DMS53 (cell line): ENCODE measurements around the gene DOCK3.
"Not testable (repeated sequence)": the region's sequence is repeated elsewhere in the genome, so short reads cannot be mapped to it uniquely, and the experiment has no call there.

ENCODE experiments used
- DNase-seq: peaks from one replicate; lab custom pipeline; 2025; lab: John Stamatoyannopoulos, UW

DOCK3 gene

DNA sequence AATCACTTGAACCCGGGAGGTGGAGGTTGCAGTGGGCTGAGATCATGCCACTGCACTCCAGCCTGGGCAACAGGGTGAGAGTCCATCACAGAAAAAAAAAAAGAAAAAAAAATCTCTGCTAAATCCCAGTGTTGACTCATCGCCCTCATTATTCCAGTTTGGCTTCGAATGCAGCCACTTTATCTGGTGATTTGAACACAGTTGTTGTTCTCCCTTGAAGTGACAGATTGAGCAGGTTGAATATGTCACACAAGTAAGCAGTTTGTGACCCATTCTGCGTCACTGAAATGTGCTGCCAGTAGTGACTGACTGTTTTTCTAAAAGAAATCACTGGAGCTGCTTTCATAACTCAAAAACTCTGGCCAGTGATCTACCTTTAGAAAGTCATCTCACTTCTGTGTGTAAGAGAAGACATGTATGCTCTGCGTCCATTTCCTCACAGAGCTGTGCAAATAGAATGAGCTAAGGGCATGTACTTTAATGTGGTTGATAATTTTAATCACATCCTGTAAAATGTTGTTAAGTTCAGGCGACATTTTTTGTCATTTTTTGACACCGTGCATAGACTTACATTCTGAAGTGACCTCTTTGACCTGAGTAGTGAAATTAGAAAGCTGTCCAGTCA lies 12.5 kb downstream of the DOCK3 start:
- DNase-seq, result peak; percentile 0

DNA sequence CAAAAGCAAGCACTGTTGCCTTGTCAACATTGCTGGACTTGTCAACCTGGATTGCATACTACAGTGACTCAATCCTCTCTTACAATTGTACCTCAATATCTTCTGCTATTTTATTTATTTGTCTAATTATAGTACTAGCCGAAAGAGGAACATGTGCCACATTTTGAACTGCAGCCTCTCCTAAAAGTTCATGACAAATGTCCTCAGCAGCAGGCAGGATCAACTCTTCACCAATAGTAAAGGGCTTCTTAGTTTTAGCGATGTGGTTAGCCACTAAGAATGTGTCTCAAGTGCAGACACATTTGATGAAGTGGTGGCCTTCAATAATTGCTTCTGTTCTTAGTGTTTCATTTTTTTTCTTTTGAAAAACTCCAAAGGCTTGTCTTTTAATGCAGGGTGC lies 13.2 kb downstream of the DOCK3 start:
- DNase-seq, result no peak

DNA sequence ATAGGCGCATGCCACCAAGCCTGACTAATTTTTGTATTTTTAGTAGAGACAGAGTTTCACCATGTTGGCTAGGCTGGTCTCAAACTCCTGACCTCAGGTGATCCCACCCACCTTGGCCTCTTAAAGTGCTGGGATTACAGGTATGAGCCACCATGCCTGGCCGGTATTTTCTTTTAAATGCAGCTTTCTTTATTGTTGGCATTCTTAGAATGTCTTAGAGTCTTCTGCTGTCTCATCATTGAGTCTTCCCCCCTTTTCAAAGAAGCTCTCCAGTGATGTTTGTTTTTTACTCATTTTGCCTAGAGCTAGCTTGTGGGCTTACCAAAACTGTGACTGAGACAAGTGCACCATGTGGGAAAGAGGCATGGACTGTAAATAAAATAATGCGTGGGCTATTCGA lies 13.9 kb downstream of the DOCK3 start:
- not testable (repeated sequence) for DNase-seq

DNA sequence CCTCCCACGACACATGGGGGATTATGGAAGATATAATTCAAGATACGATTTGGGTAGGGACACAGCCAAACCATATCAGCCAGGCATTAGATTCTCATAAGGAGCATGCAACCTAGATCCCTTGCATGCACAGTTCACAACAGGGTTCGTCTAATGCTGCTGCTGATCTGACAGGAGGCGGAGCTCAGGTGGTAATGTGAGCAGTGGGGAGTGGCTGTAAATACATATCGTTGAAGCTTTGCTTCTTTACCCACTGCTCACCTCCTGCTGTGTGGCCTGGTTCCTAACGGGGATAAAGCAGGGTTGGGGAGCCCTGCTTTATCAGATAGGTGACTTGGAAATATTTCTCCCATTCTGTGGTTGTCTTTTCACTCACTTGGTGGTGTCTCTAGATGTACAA lies 14.8 kb downstream of the DOCK3 start:
- DNase-seq, result no peak

DNA sequence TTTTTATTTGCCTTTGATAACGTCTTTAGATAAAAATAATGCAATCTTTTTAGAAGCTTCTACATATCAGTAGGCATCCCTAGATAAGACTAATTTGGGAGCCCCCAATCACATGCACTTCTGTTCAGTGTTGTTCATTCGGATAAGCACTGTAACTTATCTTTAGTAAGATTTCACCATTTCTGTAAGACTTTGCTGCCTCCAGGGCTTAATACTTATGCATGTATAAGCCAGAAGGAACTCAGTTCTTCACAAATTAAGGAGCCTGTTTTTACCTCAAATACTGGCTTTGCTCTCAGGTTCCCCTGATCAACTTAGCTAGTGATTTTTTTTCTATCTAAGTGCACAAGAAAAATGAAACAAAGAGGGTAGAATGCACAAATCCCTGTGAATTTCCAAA lies 20.3 kb downstream of the DOCK3 start:
- DNase-seq, result no peak

DNA sequence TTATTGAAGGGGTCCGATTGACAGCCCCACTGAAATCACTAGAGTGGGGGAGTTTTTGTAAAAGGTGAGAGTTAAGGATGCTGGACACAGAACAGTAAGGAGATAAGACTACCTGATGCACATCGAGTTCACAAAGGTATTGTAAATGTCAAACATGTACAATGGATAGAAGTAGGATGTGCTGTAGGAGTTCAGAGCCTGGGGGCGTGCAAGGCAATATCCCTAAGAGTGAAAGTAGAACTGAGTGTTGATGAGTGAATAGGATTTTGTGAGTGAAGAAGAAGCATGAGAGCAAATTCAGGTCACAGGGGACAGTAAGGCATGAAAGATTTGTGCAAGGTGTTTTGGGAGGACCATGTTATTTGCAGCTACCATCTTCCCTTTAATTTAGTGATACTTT lies 21.5 kb downstream of the DOCK3 start:
- DNase-seq, result no peak

DNA sequence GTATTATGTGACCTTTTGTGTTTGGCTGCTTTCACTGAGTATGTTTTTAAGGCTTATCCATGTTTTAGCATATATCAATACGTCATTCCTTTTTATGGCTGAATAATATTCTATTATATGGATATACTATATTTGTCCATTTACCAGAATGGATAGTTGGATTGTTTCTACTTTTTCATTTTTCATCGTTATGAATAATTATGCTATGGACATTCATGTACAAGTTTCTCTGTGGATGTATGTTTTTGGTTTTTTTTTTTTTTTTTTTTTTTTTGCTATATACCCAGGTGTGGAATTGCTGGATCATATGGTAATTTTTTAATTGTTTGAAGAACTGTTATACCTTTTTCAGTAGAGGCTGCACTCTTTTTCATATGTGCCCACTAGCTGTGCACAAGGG lies 23.5 kb downstream of the DOCK3 start:
- DNase-seq, result no peak

DNA sequence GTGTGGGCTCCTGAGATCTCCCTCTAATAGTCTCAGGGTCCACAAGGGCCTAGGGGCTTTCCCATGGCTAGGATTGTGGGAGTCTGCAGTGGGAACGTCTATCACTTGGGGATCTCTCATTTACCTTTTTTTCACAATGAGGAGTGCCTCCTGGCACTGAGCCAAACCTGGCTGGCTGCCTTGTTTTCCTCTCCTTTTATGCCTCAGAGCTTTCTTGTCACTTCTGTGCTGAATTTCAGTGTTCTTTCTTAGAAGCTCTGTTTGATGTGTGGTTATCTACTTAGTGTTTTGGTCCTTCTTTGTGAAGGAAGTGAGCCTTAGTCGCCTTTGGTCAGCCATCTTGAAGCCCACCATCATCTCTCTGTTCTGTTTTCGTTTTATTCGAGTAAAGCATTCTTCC lies 33.9 kb downstream of the DOCK3 start:
- DNase-seq, result no peak

DNA sequence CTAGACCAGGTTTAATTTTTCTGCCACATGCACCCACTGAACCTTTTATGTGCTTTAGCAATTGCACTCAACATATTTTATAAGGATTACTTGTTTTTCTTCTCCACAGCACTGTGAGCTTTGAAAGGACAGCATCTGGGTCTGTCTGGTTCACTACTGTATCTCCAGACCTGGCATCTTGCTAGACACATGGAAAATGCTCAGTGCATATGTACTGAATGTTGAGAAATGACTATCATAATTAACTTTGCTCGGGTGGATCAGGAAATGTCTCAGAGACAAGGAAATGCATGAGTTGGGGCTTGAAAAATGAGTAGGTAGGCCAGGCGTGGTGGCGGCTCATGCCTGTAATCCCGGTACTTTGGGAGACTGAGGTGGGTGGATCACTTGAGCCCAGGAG lies 40.2 kb downstream of the DOCK3 start:
- DNase-seq, result no peak

DNA sequence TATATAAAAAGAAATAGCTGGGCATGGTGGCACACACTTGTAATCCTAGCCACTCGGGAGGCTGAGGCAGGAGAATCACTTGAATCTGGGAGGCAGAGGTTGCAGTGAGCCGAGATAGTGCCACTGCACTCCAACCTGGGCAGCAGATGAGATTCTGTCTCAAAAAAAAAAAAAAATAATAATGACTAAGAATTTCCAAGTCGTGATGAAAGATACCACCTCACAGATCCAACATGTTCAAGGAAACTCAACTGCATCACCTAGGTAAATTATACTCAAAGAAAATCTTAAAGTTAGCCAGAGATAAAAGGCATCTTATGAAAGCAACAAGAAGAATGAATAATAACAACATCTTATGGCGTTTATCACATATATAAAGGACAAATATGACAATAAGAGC lies 50.1 kb downstream of the DOCK3 start:
- DNase-seq, result no peak

DNA sequence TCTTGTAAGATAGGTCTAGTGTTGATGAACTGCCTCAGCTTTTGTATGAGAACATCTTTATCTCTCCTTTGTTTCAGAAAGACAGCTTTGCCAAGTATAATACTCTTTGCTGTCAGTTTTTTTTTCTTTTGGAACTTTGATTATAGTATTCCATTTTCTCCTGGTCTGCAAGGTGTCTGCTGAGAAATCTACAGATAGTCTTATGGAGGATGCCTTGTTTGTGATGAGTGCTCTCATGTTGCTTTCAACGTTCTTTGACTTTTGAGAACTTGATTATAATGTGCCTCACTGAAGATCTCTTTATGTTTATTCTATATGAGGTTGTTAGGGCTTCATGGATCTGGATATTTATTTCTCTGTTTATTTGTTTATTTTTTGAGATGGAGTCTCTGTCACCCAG lies 60.3 kb downstream of the DOCK3 start:
- DNase-seq, result no peak

DNA sequence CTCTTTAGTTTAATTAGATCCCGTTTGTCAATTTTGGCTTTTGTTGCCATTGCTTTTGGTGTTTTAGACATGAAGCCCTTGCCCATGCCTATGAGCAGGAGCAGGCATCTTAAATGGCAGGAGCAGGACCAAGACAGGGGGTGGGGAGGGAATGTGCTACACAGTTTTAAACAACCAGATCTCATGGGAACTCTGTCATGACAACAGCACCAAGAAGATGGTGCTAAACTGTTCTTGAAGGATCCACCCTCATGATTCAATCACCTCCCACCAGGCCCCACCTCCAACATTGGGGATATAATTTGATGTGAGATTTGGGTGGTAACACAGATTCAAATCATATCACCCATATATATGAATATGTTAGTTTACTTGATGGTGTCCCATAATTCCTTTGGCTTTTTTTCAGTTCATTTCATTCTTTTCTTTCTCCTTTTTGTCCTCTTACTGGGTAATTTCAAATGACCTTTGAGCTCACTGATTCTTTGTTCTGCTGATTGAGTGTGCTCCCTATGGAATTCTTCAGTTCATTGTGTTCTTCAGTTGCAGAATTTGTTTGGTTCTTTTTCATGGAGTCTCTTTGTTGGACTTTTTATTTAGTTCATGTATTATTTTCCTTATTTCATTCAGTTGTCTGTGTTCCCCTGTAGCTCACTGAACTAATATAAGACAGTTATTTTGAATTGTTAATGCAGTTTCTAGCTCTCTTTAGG lies 62.6 kb downstream of the DOCK3 start:
- DNase-seq, result no peak

DNA sequence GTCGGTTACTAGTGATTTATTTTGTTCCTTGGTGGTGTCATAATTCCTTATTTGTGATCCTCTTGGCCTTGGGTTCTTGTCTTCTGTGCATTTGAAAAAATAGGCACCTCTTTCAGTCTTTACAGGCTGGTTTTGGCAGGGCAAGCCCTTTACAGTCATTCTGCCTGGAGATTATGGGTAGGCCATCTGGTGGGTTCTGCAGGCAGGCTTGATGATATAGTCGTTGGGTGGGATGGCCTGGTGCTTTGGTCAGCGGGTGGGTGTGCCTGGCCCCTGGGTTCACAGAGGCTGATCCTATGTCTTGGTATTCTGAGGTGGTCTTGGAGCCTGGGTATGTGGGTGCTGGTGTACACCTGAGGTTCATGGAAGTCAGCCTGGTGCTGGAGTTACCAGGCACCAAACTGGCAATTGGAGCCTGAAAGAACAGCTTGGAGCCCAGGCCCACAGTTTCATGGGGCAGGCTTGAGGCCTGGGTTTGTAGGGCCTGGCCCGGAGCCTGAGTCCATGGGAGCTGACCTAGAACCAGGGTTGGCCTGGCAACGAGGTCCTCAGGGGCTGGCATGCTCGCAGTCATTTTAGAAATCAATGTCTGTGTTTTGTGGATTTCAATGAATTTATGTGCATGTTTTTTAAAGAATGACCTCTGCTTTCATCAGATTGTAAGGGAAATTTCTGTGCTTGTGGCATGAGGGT lies 63.3 kb downstream of the DOCK3 start:
- DNase-seq, result no peak

DNA sequence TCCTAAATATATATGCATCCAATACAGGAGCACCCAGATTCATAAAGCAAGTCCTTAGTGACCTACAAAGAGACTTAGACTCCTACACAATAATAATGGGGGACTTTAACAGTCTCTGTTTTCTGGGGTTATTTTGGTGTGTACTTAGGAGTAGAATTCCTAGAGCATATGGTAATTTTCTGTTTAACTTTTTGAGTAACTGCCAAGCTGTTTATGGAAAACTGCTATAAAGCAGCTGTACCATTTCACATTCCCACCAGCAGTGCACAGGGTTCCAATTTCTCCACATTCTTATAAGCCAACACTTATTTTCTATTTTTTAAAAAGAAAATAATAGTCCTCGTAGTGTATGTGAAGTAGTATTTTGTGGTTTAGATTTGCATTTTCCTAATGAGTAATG lies 68.9 kb downstream of the DOCK3 start:
- no peak for DNase-seq

DNA sequence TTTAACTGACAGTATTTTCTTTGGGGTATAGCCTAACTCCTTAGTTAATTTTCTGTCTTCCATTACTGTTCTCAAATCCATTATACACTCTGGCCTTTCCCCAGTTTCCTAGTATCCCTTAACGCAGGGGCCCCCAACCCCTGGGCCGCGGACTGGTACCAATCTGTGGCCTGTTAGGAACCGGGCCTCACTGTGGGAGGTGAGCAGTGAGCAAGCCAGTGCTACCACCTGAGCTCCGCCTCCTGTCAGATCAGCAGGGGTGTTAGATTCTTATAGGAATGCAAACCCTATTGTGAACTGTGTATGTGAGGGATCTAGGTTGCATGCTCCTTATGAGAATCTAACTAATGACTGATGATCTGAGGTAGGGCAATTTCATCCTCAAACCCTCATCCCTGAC lies 75.1 kb downstream of the DOCK3 start:
- DNase-seq, result no peak

DNA sequence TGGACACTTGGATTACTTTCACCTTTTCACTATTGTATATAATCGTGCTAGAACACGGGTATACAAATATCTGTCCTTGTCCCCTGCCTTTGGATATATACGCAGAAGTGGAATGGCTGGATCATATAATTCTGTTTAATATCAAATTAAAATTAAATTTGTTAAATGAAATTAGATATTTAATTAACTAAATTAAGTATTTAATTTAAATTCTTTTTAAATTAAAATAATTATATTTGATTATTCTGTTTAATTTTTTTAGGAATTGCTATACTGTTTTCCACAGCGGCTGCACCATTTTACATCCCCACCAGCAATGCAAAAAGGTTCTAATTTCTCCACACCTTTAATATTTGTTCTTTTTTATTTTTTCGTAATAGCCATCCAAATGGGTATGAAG lies 84.3 kb downstream of the DOCK3 start:
- no peak for DNase-seq

DNA sequence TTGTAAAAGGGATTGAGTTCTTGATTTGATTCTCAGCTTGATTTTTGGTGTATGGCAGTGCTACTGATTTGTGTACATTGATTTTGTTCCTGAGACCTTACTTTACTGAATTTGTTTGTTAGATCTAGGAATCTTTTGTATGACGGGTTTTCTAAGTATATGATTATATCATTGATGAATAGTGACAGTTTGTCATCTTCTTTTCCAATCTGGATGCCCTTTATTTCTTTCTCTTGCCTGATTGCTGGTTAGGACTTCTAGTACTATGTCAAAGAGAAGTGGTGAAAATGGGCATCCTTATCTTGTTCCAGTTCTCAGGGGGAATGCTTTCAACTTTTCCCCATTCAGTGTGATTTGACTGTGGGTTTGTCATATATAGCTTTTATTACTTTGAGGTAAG lies 103.0 kb downstream of the DOCK3 start:
- no peak for DNase-seq

DNA sequence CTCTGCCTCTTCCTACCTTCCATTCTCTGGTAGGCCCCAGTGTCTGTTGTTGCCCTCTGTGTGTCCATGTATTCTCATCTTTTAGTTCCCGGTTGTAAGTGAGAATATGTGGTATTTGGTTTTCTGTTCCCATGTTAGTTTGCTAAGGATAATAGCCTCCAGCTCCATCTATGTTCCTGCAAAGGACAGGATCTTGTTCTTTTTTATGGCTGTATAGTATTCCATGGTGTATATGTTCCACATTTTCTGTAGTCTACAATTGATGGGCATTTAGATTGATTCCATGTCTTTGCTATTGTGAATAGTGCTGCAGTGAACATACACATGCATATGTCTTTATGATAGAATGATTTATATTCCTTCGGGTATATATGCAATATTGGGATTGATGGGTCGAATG lies 107.0 kb downstream of the DOCK3 start:
- not testable (repeated sequence) for DNase-seq

DNA sequence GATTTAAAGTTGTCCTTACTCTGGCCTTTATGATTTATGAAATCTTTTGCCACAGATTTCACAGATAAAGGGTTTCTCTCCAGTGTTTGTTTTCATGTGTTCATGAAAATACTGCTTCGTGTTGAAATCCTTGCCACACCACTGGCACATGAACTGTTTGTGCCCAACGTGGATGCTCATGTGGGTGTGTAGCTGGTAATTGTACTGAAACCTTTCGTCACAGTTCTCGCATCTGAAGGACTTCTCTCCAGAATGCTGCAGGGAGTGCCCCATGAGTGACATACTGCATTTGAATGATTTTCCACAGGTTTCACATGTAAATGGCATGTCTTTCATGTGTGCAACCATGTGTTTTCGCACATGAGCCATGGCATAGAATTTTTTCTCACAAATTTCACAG lies 111.9 kb downstream of the DOCK3 start:
- DNase-seq, result no peak

DNA sequence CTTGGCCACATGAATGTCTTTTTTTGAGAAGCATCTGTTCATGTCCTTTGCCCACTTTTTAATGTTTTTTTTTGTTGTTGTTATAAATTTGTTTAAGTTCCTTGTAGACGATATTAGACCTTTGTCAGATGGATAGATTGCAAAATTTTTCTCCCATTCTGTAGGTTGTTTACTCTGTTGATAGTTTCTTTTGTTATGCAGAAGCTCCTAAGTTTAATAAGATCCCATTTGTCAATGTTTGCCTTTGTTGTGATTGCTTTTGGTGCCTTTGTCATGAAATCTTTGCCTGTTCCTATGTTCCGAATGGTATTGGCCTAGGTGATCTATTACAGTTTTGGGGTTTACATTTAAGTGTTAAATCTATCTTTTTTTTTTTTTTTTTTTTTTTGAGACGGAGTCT lies 116.2 kb downstream of the DOCK3 start:
- DNase-seq, result not testable (repeated sequence)

DNA sequence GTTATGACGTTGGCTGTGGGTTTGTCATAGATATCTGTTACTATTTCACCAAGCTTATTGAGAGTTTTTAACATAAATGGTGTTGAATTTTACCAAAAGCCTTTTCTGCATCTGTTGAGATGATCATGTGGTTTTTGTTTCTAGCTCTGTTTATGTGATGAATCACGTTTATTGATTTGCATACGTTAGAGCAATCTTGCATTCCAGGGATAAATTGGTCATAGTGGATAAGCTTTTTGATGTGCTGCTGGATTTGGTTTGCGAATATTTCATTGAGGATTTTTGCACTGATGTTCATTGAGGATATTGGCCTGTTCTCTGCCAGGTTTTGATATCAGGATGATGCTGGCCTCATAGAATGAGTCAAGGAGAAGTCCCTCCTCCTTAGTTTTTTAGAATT lies 117.8 kb downstream of the DOCK3 start:
- DNase-seq, result no peak

DNA sequence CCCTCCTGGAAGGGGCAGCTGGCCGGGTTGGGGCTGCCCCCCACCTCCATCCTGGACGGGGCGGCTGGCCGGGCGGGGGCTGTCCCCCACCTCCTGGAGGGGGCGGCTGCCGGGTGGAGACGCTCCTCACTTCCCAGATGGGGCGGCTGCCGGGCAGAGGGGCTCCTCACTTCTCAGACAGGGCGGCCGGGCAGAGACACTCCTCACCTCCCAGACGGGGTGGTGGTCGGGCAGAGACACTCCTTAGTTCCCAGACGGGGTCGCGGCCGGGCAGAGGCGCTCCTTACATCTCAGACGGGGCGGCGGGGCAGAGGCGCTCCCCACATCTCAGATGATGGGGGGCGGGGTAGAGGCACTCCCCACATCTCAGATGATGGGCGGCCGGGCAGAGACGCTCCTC lies 129.1 kb downstream of the DOCK3 start:
- not testable (repeated sequence) for DNase-seq

DNA sequence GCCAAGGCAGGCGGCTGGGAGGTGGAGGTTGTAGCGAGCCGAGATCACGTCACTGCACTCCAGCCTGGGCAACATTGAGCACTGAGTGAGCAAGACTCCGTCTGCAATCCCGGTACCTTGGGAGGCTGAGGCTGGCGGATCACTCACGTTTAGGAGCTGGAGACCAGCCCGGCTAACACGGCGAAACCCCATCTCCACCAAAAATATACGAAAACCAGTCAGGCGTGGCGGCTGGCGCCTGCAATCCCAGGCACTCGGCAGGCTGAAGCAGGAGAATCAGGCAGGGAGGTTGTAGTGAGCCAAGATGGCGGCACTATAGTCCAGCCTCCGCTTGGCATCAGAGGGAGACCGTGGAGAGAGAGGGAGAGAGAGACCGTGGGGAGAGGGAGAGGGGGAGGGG lies 129.6 kb downstream of the DOCK3 start:
- DNase-seq, result not testable (repeated sequence)

DNA sequence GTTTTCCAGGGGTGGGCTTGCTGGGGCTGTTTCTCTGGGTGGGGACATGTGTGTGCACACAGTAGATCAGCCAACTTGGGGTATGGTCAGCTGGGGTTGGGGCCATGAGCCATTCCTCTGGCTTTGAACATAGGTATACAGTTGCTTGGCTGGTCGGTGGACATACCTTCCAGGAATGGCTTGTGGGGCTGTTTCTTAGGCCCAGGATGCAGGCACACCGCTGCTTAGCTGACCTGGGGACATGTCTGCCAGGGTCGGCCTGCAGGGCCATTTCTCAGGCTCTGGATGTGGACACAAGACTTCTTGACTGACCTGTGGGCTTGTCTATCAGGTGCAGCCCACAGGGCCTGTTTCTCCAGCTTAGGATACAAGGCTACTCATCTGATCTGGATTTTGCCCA lies 130.6 kb downstream of the DOCK3 start:
- DNase-seq, result no peak
